ENCODE measurements around the gene DRG2.

The DRG2 gene

DNA sequence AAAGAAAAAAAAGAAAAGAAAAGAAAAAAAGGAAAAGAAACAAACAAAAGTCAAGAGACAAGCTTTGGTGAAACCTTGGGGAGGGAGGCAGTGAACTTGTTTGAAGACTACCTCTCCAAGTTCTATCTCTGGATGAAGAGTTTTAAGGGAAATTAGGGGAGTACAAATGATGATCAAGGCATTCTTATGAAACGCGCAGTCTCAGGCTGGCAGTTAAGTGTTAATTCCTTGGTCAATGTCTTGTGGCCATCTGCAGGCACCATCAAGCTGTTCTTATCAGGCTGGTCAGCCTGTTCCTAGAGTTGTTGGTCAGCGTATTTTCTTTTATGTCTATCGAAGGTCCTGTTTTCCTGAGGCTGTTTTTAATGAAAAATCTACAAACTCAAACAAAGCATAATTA lies 8.2 kb upstream of the DRG2 start:
- no peak for DNase-seq

DNA sequence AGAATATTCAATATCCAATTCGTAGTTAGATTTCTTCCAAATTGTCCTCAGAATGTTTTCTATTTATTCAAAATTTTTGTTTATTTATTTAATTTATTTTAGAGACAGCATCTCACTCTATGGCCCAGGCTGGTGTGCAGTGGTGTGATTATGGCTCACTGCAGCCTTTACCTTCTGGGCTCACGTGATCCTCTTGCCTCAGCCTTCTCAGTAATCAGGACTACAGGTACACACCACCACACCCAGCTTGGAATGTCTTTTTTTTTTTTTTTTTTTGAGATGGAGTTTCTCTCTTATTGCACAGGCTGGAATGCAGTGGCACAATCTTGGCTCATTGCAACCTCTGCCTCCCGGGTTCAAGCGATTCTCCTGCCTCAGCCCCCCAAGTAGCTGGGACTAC lies 3.5 kb upstream of the DRG2 start:
- no peak for DNase-seq

DNA sequence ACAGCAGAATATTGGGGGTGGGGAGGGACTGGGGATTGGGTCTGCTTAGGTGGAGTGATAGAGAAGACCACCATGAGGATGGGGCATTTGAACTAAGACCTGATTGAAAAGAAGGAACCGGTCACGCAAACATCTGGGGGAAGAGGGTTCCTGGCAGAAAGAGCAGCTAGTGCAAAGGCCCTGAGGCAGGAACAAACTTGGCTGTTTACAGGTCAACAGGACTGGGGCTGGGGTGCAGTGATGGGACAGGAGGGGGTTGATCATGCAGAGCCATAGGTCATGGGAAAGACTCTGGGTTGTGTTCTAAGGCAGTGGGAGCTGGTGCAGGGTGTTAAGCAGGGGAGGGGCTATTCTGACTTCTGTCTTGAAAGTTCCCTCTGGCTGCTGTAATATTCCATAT lies 1.9 kb downstream of the DRG2 start:
- no peak for DNase-seq

- DNase-seq, result no peak
Measured at GRCh38 chr17:18093616-18094408, 6.1 kb downstream of the DRG2 start.

DNA sequence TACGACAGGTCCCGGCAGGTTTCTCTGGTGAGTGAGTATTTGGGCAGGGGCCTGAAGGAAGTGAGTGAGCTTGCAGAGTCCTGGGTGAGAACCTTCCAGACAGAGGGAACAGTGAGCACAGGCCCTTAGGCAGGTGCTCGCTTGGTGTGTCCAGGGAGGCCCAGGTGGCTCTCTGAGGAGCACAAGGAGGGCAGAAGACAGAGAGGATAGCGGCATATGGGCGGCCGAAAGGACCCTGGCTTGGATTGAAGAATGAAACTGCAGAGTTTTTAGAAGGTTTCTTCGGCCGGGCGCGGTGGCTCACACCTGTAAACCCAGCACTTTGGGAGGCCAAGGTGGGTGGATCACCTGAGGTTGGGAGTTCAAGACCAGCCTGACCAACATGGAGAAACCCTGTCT lies 6.7 kb downstream of the DRG2 start:
- DNase-seq, result no peak

- DNase-seq, result no peak
Measured at GRCh38 chr17:18099516-18099915, 11.8 kb downstream of the DRG2 start.

DNA sequence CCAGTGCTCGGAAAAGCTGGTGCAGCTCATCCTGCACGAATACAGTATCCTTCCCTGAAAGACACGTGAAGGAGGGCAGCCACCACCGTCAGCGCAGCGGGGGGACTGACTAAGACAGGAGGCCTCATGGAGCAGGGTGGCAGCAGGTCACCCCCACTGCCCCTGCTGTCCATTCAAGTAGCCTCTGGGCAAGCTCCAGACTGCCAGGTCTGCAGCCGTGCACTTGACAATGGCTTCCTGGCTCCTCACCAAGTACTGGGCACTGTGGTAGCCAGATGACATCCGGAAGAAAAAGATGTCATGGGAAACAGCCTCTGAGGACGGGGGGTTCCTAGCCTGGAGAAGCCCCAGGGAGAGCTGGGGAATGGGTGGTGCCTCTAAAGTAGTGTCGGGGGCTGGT lies 12.9 kb downstream of the DRG2 start:
- DNase-seq, result no peak

DNA sequence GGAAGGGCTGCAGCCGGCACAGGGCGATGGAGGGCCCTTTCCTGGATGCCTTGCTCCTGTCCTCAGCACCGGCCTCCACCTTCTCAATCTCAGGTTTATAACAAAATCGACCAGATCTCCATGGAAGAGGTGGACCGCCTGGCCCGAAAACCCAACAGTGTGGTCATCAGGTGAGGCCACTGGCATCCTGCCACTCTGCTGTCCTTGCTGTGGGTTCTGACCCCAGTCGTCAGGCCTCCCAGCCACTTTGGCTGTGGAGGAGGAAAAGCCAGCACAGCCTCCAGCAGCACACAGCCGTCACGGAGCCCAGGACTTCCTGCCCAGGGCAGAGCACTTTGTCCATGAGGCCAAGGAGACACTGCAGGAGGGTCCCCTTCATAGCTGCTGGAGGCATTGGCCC lies 14.1 kb downstream of the DRG2 start:
- DNase-seq, result no peak

GRCh38 chr17:18102640-18103039 lies 14.9 kb downstream of the DRG2 start:
- DNase-seq, result no peak

DNA sequence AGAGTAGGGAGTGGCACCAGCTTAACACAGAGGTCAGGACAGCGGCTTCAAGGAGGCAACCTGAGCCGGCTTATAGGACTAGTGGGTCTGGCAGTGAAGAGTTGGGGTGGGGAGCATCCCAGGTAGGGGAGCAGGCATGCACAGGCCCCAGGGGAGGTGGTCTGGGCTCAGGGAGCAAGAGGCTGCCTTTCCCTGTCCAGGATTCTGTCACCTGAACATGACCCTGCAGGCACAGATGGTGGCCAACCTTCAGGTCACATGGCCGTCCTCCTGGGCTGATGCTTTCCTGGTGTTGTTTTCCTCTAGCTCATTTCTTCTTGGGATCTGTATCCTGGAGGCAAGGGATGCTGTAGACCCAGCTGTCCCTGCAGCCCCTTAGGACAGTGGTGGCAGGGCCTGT lies 17.3 kb downstream of the DRG2 start:
- DNase-seq, result no peak

GRCh38 chr17:18105595-18105994 lies 17.8 kb downstream of the DRG2 start:
- DNase-seq, result no peak

- DNase-seq, result no peak
Measured at GRCh38 chr17:18106211-18106610, 18.5 kb downstream of the DRG2 start.

DNA sequence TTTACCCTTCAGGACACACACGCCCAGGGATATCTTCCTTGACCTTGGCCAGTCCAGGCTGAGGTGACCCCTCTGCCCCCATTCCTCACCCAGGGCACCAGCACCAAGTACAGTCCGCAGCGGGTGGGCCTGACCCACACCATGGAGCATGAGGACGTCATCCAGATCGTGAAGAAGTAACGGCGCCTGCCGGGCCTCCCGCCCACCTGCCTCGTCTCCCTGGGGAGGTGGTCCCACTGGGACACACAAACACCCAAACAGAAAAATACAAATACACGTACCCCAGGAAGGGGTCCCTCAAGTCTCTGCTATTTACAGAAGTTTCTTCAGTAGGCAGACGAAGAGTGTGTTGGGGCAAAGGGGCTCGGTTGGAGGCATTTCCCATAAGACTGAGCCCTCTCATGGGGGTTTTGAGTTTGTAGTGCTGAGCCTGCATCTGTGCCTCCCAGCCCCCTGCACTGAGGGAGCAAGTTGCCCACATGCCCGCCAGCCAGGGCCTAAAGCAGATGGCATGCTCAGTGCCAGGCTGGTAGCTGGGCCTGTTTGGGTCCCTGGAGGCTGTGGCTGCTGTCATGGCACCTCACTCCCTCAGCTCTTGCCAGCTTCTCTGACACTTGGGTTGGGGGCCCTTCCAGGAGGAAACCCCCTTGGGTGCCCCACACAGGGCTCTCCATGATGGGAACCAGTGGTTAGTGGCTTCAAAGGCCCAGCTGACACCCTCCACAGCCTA lies 19.5 kb downstream of the DRG2 start:
- DNase-seq, result no peak

GRCh38 chr17:18107971-18108370 lies 20.2 kb downstream of the DRG2 start:
- DNase-seq, result no peak

DNA sequence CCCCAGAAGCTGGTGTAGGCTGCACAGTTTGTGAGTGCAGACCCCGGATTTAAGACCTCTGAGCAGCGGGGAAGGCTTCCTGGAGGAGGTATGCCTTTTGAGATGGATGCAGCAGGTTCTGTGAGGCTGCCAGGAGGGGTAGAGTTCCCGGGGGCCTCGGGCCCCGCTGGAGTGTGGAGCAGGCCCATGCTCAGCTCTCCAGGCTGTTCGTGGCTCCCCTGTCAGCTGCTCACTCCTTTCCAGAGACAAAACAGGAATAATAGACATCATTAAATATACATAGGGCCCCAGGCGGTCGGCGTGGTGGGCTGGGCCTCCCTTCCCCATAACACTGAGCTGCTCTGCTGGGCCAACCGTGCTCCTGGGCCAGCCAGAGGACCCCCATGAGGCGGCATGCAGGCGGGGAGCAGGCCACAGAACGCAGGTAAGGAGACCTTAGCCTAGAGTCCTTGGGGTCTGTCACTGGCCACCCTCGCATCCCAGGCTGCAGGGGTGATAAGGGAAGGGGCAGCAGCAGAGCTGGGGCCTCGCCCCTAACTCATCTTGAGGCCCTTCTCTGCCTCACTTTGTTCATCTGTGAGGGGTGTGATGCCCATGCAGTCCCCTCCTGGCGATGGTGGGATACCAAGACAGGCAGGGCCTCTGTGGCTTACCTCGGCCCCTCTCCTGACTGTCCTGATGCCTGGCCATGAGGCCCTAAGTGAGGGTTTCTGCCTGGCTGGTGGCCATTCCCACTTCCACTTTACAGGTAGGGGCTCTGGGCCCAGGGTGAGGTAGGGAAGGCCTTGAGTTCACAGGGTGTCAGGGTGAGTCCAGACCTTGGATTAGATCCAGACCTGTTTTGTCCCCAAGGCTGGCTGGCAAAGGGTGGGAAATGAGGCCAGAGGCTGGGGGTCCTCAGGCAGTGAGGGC lies 20.9 kb downstream of the DRG2 start, which contains the start of gene MYO15A:
Gene MYO15A, plus strand, starts transcription at position 356 of the 912 bp plus-strand sequence. CDS start 10,045 bp downstream, outside the sequence.
- DNase-seq, result no peak

- DNase-seq, result no peak
Measured at GRCh38 chr17:18109935-18110485, 22.3 kb downstream of the DRG2 start.

GRCh38 chr17:18110636-18111145 lies 22.9 kb downstream of the DRG2 start:
- DNase-seq, result no peak

DNA sequence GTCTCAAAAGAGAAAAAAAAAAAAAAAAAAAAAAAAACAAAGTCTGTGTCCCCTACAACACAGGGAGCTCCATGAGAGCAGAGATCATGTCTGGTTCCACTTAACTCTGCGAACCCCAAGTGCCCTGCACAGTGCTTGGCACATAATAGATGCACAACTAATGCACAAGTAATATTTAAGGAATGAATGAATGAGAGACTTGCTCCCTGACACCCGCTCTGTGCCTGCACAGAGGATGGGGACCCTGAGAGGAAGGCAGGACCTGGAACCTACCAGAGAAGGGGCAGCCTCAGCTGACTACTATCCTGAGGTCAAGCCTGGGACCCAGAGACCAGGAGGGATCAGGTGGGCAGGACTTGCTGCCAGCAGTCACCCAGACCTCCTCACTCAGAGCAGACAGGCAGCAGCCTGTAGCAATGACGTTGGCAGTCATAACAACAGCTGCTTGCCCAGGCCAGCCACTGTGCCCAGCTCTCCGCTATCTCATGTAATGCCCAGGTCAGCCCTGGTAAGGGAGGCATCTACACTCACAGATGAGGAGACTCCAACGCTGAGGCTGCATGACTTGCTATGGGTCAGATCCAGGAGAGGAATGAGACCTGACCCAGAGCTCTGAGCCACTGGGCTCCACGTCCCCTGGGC lies 23.7 kb downstream of the DRG2 start:
- no peak for DNase-seq

GRCh38 chr17:18115517-18115916 lies 27.8 kb downstream of the DRG2 start:
- DNase-seq, result no peak

DNA sequence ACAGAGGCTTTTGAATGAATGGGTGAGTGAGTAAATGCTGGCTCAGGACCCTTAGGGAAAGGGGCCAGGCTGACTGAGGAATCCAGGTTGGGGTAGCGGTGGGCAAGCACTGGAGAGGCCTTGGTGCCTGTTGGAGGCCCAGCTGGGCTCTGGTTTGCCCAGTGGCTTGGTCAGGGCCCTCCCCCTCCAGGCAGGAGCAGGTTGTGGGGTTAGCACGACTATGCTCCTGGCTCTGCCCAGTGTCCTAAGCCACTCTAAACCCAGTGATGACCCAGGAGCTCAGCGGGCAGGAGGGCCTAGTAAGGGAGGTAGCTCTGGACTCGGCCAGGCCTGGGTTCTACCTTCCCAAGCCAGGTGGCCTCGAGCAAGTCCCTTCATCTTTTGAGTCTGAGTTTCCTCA lies 28.3 kb downstream of the DRG2 start:
- no peak for DNase-seq

- no peak for DNase-seq
Measured at GRCh38 chr17:18117533-18117932, 29.8 kb downstream of the DRG2 start.

Measured in NCI-H1105 treated with DMSO at 0.1 percent for 48 hours (cell line).